DMS 273 (cell line): Measurements from ENCODE around the gene PRSS22.

Experiments
- DNase-seq: peaks from one replicate; lab custom pipeline; 2025; ENCODE audit not compliant: unreplicated experiment; lab: John Stamatoyannopoulos, UW

PRSS22 gene

GRCh38 chr16:2829501-2830354, 28.2 kb downstream of the PRSS22 start, which contains the start of gene ZG16B:
TSS of gene ZG16B (plus strand) at chr16:2830303. CDS start at chr16:2830442, 139 bp downstream.
- DNase-seq = no peak

GRCh38 chr16:2828876-2829430, 29.0 kb downstream of the PRSS22 start:
- DNase-seq = no peak

- DNase-seq = no peak
Observed at GRCh38 chr16:2828521-2828840, 29.5 kb downstream of the PRSS22 start.

GRCh38 chr16:2827831-2828520, 30.0 kb downstream of the PRSS22 start:
- DNase-seq = no peak

GRCh38 chr16:2827374-2827791, 30.6 kb downstream of the PRSS22 start:
- DNase-seq = no peak

- DNase-seq = no peak
Observed at GRCh38 chr16:2826591-2827373, 31.2 kb downstream of the PRSS22 start.

GRCh38 chr16:2825906-2826305, 32.1 kb downstream of the PRSS22 start:
- DNase-seq = no peak

- DNase-seq = no peak
Observed at GRCh38 chr16:2825049-2825742, 32.8 kb downstream of the PRSS22 start.

- DNase-seq = no peak
Observed at GRCh38 chr16:2824626-2825025, 33.3 kb downstream of the PRSS22 start.

GRCh38 chr16:2822496-2822895, 35.5 kb downstream of the PRSS22 start:
- DNase-seq = no peak

- no peak for DNase-seq
Observed at GRCh38 chr16:2822158-2822495, 35.8 kb downstream of the PRSS22 start.

GRCh38 chr16:2821487-2822157, 36.3 kb downstream of the PRSS22 start:
- peak; percentile 62 for DNase-seq

- no peak for DNase-seq
Observed at GRCh38 chr16:2820836-2821486, 37.0 kb downstream of the PRSS22 start.

- no peak for DNase-seq
Observed at GRCh38 chr16:2819939-2820835, 37.8 kb downstream of the PRSS22 start.

- no peak for DNase-seq
Observed at GRCh38 chr16:2819179-2819938, 38.6 kb downstream of the PRSS22 start.

- DNase-seq = no peak
Observed at GRCh38 chr16:2818272-2818876, 39.6 kb downstream of the PRSS22 start.
